GM23338 (cell line): ENCODE measurements around the gene FXYD6. TPM values are rescaled to one million over a fixed set of nuclear protein-coding genes. Genes with fewer than 3 reads are reported as not detected.

Source experiments
- ATAC-seq: fragments of 200-7000 bp; cut with Tn5 transposase; 3 replicates; pipeline ENCODE4 v1.9.1; 2020
- DNase-seq: peaks from one replicate; pipeline ENCODE4 v3.0.0-alpha.2; 2015; ENCODE audit warnings: low spot score
- H2AFZ ChIP-seq: fragments of 200-600 bp; sonication (generic); 2 replicates; pipeline ENCODE4 v1.8.0; 2016; ENCODE audit warnings: antibody characterized with exemption, mild to moderate bottlenecking, moderate library complexity
- H3F3A ChIP-seq: fragments of 200-600 bp; sonication (generic); replicated peaks from 2 replicates; pipeline ENCODE4 v1.8.0; 2017; ENCODE audit warnings: antibody characterized with exemption, mixed run types, low read depth
- H3K27ac ChIP-seq: fragments of 200-600 bp; sonication (generic); 2 replicates; pipeline ENCODE4 v1.6.1; 2016; ENCODE audit warnings: low read depth
- H3K27me3 ChIP-seq: fragments of 200-600 bp; sonication (generic); 2 replicates; pipeline ENCODE4 v1.8.0; 2016; ENCODE audit warnings: mild to moderate bottlenecking, mixed run types, moderate library complexity; ENCODE audit not compliant: insufficient read depth
- H3K36me3 ChIP-seq: fragments of 200-600 bp; sonication (generic); 2 replicates; pipeline ENCODE4 v1.8.0; 2016; ENCODE audit warnings: mild to moderate bottlenecking; ENCODE audit not compliant: insufficient read depth
- H3K4me1 ChIP-seq: fragments of 200-600 bp; sonication (generic); 2 replicates; pipeline ENCODE4 v1.8.0; 2016; ENCODE audit warnings: mild to moderate bottlenecking, moderate library complexity; ENCODE audit not compliant: insufficient read depth
- H3K4me2 ChIP-seq: fragments of 200-600 bp; sonication (generic); 2 replicates; pipeline ENCODE4 v1.7.1; 2017; ENCODE audit warnings: mixed run types
- H3K4me3 ChIP-seq: fragments of 200-600 bp; sonication (generic); 2 replicates; pipeline ENCODE4 v1.6.1; 2016; ENCODE audit warnings: mixed run types
- H3K79me2 ChIP-seq: fragments of 200-600 bp; sonication (generic); replicated peaks from 2 replicates; pipeline ENCODE4 v1.8.0; 2017; ENCODE audit warnings: mild to moderate bottlenecking; ENCODE audit not compliant: insufficient read depth
- H3K9me2 ChIP-seq: fragments of 200-600 bp; sonication (generic); 2 replicates; pipeline ENCODE4 v1.8.0; 2017; ENCODE audit not compliant: insufficient read depth
- H4K20me1 ChIP-seq: fragments of 200-600 bp; sonication (generic); replicated peaks from 2 replicates; pipeline ENCODE4 v1.8.0; 2017; ENCODE audit warnings: mild to moderate bottlenecking; ENCODE audit not compliant: insufficient read depth
- H3K27ac Mint-ChIP-seq: 2 replicates; pipeline ENCODE4 v1.8.0; 2020; ENCODE audit warnings: inconsistent platforms, mild to moderate bottlenecking, moderate library complexity, mixed read lengths
- H3K27me3 Mint-ChIP-seq: 3 replicates; pipeline ENCODE4 v1.8.0; 2022; ENCODE audit warnings: low read depth, mild to moderate bottlenecking, moderate library complexity, mixed read lengths, inconsistent platforms; ENCODE audit not compliant: insufficient read depth, poor library complexity
- H3K36me3 Mint-ChIP-seq: 3 replicates; pipeline ENCODE4 v1.8.0; 2021; ENCODE audit warnings: low read depth, mild to moderate bottlenecking, inconsistent platforms, moderate library complexity, mixed read lengths
- H3K4me1 Mint-ChIP-seq: 3 replicates; pipeline ENCODE4 v1.8.0; 2020; ENCODE audit warnings: mild to moderate bottlenecking, inconsistent platforms, mixed read lengths
- H3K4me3 Mint-ChIP-seq: 3 replicates; pipeline ENCODE4 v1.8.0; 2021; ENCODE audit warnings: moderate library complexity, mild to moderate bottlenecking, inconsistent platforms, mixed read lengths
- H3K9me3 Mint-ChIP-seq: 3 replicates; pipeline ENCODE4 v1.8.0; 2020; ENCODE audit warnings: moderate library complexity, mild to moderate bottlenecking, inconsistent platforms, mixed read lengths
- CREB1 ChIP-seq: fragments of 250-450 bp; sonication (Bioruptor Pico); IDR thresholded peaks from 2 replicates; pipeline ENCODE4 v1.5.0; 2020; ENCODE audit warnings: low read depth, mild to moderate bottlenecking, moderate library complexity
- CTCF ChIP-seq, 2 experiments: fragments of 200-600 bp in 1 of 2; sonication (generic) in 1 of 2; conservative IDR thresholded peaks; 2 replicates each; pipeline versions ENCODE4 v1.5.1 to v1.6.1; 2016 to 2017; ENCODE audit warnings: antibody characterized with exemption in 2 of 2, low read depth in 2 of 2, mild to moderate bottlenecking in 2 of 2, moderate library complexity in 1 of 2
- EZH2 ChIP-seq: fragments of 200-600 bp; sonication (generic); IDR thresholded peaks from one replicate; pipeline ENCODE4 v1.8.0; 2017; ENCODE audit warnings: antibody characterized with exemption, mild to moderate bottlenecking, low read depth; ENCODE audit not compliant: unreplicated experiment
- EZH2phosphoT487 ChIP-seq: fragments of 200-600 bp; sonication (generic); IDR thresholded peaks from one replicate; pipeline ENCODE4 v1.8.1; 2018; ENCODE audit warnings: antibody characterized with exemption; ENCODE audit not compliant: unreplicated experiment
- JUNB ChIP-seq: IDR thresholded peaks from one replicate; pipeline ENCODE4 v1.6.1; 2016; ENCODE audit warnings: antibody characterized with exemption; ENCODE audit not compliant: unreplicated experiment
- NANOG ChIP-seq: IDR thresholded peaks from 2 replicates; pipeline ENCODE4 v1.6.1; 2016; ENCODE audit warnings: antibody characterized with exemption, borderline replicate concordance
- POLR2AphosphoS5 ChIP-seq: IDR thresholded peaks from 2 replicates; pipeline ENCODE4 v1.6.1; 2016; ENCODE audit warnings: antibody characterized with exemption, low read depth
- STAT1 ChIP-seq: IDR thresholded peaks from one replicate; pipeline ENCODE4 v1.6.1; 2016; ENCODE audit warnings: antibody characterized with exemption; ENCODE audit not compliant: unreplicated experiment
- ZNF114 ChIP-seq: fragments of 250-450 bp; sonication (Bioruptor Pico); IDR thresholded peaks from 2 replicates; pipeline ENCODE4 v1.5.0; 2020; ENCODE audit warnings: mild to moderate bottlenecking, moderate library complexity
- ZNF331 ChIP-seq: fragments of 250-450 bp; sonication (Bioruptor Pico); IDR thresholded peaks from 2 replicates; pipeline ENCODE4 v1.5.0; 2020; ENCODE audit warnings: low read depth, mild to moderate bottlenecking, moderate library complexity
- ZNF462 ChIP-seq: fragments of 250-450 bp; sonication (Bioruptor Pico); IDR thresholded peaks from 2 replicates; pipeline ENCODE4 v1.5.0; 2020; ENCODE audit warnings: mild to moderate bottlenecking, moderate library complexity
- polyA plus RNA-seq: library from polyadenylated mRNA; unstranded; fragments of >200 nt; fragmentation: Nextera tagmentation; extraction: Ambion mirVana; gene quantifications from 2 replicates; pipeline ENCODE4 v1.2.1, GENCODE V29; 2016
- total RNA-seq: library from RNA; depleted of rRNA; stranded (reverse); fragments of >200 nt; shearing (Covaris generic); gene quantifications from 2 replicates; pipeline ENCODE4 v1.2.3, GENCODE V29; 2014
- TF ChIP-seq, protein P1 (sequence below): IDR thresholded peaks from one replicate; pipeline ENCODE4 v1.6.1; 2018; ENCODE audit warnings: antibody characterized with exemption; ENCODE audit not compliant: unreplicated experiment
- TF ChIP-seq, protein P2 (sequence below): IDR thresholded peaks from 2 replicates; pipeline ENCODE4 v1.6.1; 2016; ENCODE audit warnings: antibody characterized with exemption

FXYD6 gene
- total and polyA plus RNA-seq, 2 experiments from 2014 or later: 26.2 to 30.7 TPM

DNA sequence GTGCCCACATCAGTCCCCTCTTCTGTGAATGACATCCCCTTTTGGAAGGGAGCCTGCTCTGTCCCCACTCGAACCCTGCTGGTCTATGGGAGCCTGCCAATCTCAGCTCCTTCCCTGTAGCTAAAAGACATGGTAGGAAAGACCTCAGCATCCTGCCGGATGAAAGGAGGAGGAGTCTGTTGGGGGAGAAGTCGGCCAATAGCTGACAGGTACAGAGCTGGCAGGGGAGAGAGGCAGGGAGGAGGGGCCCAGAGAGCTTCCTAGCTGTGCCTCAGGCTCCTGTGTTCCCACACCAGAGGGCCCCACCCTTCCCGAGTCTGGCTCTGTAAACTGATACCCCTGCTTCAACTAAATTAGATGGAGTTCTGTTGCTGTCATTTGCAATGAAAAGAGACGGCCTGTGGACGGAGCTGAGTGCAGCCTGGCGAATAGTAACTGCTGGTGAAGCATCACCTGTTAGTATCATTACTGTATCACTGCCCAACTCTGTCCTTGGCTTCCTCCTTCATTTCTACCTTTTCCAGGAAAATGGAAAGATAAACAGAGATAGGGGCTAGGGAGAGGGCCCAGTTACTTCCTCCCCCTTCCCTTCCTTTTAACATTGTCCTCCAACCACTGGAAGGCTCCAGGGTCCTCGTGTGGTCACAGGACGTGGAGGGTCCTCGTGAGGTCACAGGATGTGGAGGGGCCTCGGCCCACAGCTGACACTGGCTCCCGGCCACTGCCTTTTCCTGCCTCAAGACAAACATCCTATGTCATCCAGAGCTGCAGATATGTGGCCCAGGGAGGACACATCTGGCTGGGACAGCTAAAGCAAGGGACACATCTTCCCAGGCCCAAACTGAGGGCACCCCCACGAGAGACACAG is 15.1 kb downstream of the FXYD6 start:
- Histone ChIP-seq H3K4me1 (peaks cover 18% of the 10 kb centered on the region), H3K79me2 (peaks cover 28% of the 10 kb centered on the region), H2AFZ (no peak overlapping the region), H3K9me2 (no peaks in the 10 kb centered on the region), H3F3A (no peaks in the 10 kb centered on the region), H3K36me3 (no peaks in the 10 kb centered on the region), H4K20me1 (peaks cover 9% of the 10 kb centered on the region), H3K27me3 (no peaks in the 10 kb centered on the region), H3K27ac (peak overlapping the region; percentile 45; the same call in 1 of the 2 replicates), H3K4me3 (no peak overlapping the region), H3K4me2 (peak overlapping the region; percentile 64)
- TF ChIP-seq POLR2AphosphoS5: no peak
- TF ChIP-seq ZNF331 (CRISPR knock-in tag): no peak
- TF ChIP-seq CTCF (conservative IDR thresholded peaks at IDR 0.05; ENCODE audit: low read depth in 2 of 2): no peak
- TF ChIP-seq JUNB: no peak
- no peak for TF ChIP-seq STAT1
- TF ChIP-seq, protein P1, sequence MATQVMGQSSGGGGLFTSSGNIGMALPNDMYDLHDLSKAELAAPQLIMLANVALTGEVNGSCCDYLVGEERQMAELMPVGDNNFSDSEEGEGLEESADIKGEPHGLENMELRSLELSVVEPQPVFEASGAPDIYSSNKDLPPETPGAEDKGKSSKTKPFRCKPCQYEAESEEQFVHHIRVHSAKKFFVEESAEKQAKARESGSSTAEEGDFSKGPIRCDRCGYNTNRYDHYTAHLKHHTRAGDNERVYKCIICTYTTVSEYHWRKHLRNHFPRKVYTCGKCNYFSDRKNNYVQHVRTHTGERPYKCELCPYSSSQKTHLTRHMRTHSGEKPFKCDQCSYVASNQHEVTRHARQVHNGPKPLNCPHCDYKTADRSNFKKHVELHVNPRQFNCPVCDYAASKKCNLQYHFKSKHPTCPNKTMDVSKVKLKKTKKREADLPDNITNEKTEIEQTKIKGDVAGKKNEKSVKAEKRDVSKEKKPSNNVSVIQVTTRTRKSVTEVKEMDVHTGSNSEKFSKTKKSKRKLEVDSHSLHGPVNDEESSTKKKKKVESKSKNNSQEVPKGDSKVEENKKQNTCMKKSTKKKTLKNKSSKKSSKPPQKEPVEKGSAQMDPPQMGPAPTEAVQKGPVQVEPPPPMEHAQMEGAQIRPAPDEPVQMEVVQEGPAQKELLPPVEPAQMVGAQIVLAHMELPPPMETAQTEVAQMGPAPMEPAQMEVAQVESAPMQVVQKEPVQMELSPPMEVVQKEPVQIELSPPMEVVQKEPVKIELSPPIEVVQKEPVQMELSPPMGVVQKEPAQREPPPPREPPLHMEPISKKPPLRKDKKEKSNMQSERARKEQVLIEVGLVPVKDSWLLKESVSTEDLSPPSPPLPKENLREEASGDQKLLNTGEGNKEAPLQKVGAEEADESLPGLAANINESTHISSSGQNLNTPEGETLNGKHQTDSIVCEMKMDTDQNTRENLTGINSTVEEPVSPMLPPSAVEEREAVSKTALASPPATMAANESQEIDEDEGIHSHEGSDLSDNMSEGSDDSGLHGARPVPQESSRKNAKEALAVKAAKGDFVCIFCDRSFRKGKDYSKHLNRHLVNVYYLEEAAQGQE: no peak
- TF ChIP-seq CREB1 (CRISPR knock-in tag): no peak
- TF ChIP-seq ZNF462: no peak
- TF ChIP-seq EZH2phosphoT487: no peak
- no peak for TF ChIP-seq NANOG
- TF ChIP-seq, protein P2, sequence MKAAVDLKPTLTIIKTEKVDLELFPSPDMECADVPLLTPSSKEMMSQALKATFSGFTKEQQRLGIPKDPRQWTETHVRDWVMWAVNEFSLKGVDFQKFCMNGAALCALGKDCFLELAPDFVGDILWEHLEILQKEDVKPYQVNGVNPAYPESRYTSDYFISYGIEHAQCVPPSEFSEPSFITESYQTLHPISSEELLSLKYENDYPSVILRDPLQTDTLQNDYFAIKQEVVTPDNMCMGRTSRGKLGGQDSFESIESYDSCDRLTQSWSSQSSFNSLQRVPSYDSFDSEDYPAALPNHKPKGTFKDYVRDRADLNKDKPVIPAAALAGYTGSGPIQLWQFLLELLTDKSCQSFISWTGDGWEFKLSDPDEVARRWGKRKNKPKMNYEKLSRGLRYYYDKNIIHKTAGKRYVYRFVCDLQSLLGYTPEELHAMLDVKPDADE: no peak
- TF ChIP-seq ZNF114 (CRISPR knock-in tag): no peak
- TF ChIP-seq EZH2: no peak
- peaks cover 26% of the 10 kb centered on the region for H3K4me1 Mint-ChIP-seq
- peak; percentile 100 for ATAC-seq
- no peaks in the 10 kb centered on the region; the same call in 2 of the 3 replicates for H3K9me3 Mint-ChIP-seq
- peaks cover 3% of the 10 kb centered on the region for H3K27me3 Mint-ChIP-seq
- H3K36me3 Mint-ChIP-seq: no peaks in the 10 kb centered on the region
- H3K27ac Mint-ChIP-seq: no peak overlapping the region
- peak; percentile 96 for DNase-seq
- H3K4me3 Mint-ChIP-seq: peak overlapping the region; percentile 15; the same call in 1 of the 3 replicates
